Measurements from ENCODE around the gene CRIM1.

The CRIM1 gene

DNA sequence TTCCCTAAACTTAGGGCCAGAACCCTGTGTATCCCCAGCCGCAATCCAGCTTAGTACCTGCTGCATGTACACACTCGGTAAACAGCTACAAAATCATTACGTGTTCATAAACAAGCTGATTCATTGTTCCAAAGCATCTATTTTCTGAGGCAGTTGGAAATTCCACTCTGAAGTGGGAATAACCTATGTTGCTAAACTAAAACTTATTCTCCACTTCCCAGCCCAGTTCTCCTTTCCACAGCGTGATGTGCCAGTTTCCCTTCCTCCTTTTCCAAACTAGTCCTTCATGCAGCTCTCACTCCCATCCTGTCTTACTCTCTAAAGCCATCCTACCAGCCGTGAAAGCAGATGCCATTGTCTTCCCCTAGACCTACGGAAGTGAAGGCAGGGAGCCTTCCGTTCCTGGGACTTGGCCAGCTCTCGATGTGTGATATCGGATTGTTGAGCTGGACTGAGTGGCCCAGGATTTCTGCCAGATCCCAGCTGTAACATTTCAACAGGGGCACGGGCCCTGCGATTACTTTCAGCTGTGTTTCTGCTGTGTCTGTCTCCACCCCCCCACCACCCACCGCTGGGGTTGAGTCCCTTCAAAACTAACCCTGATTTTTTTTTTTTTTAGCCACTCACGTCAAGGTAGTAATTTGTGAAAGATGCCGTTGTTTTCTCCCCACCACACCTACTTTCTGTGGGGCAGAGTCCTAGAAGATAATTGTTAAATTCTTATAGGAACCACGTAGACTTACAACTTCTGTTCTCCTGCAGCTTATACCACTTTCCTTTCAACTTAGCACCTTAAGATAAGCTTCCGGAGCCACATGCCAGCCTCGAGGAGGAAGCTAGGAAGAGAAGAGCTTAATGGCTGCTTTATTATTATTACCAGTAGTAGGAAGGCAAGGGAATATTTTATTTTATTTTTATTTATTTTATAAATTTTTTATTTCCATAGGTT is 100.9 kb downstream of the CRIM1 start:
- peak; percentile 79 for DNase-seq

DNA sequence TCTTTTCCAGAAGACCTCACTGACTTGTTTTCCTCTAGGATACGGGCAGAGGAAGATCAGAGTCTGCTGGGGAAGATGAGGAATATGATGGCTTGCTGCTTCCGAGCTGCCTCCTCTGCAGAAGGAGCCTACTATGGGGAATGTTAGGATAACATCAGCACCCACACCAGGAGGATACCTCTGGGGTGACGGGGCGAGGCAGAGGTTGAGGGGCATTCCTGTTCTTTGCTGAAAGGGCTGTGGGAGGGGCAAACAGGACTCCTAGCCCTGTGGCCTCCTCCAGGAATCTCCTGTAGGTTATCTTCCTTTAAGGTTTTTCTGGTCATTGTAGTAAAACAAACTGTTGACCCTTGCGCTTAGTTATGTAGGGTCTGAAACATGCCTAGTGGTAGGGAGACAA is 102.5 kb downstream of the CRIM1 start:
- DNase-seq = no peak

DNA sequence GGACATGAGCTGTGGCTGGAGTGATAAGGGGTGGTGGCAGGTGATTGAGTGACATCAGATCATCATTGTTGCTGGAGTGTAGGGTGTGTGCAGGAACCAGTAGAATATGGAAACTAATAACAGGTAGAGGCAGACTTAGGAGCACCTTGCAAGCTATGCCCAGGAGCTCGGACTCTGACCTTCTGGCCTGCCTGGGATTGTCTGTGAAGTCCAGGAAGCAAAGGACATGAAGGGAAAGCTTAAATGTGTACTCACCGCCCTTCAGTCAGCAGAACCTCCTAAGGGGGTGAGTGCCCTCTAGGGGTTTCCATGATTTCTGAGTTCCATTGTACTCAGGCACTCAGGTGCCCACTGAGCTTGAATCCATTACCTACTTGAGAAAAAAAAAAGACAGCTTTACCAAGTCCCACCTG is 104.2 kb downstream of the CRIM1 start:
- no peak for DNase-seq

DNA sequence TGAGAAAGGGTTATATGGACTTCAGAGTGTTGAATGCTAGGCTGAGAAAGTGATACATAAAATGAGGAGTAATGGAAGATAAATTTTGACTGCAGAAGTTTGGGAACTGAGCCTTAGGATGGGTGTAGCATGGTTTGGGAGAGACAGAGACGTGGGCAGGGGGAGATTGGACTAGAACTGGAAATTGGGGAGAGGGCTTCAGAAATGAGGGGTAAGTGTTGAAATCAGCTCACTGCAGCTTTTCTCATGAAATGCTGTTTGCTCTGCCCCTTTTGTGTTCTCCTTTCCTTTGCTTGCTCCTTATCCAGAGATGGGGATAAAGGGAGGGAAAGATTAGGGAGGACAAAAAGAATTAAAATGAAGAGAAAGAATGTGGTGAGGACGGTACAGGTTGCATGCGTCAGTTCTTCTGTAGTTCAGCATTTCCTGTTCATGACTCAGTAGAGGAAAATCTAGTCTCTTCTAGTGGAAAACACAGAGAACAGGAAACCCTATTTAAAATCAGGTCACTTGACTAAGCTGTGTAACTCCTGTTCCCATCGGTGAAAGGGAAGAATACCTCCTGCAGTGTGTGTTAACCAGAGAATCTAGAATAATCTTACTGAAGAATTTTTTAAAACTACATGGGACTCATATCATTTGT is 105.6 kb downstream of the CRIM1 start:
- DNase-seq = peak; percentile 90

DNA sequence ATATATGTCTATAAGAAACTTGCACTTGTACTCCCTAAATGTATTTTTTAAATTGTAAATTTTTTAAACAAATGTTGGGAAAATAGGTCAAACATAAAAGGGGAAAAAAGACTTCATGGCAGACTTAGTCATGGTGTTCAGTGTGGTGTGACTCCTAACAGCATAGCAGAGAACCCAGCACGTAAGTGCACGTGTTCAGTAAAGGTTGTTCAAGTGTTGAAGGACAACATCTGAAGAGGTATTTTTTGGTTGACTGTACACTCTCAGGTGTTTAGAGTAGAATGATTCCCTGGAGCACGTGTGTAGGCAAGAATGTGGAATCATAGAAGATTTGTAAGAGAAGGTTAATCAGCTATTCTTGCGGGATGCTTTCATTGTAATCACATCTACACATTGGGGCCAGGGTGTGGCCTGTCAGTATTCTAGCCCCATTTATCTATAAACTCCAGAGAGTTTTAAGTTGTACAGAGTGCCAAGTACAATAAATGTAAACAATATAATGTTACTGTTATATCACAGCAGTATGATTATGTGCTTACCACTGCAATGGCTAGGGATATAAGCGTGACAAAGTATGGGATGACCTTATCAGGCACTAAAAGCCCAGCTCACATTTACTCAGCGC is 106.8 kb downstream of the CRIM1 start:
- no peak for DNase-seq

DNA sequence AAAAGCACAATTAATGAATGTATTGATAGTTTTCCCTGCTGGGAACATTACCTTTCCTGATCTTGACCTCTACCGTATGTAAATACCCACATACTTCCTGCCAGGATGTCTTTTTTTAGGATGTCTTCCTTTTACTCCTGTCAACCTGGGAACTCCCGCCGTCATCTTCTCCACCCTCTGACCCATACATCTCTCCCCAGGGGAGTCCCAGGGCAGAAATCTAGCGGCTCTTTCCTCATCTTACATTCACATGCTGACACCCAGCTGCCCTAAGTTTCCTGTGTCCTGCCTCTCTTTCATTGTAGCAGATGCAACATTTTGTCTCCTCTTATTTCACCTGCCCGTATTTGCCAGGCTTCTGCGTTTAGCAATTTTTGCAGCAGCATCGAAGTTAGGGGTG is 107.8 kb downstream of the CRIM1 start:
- no peak for DNase-seq

DNA sequence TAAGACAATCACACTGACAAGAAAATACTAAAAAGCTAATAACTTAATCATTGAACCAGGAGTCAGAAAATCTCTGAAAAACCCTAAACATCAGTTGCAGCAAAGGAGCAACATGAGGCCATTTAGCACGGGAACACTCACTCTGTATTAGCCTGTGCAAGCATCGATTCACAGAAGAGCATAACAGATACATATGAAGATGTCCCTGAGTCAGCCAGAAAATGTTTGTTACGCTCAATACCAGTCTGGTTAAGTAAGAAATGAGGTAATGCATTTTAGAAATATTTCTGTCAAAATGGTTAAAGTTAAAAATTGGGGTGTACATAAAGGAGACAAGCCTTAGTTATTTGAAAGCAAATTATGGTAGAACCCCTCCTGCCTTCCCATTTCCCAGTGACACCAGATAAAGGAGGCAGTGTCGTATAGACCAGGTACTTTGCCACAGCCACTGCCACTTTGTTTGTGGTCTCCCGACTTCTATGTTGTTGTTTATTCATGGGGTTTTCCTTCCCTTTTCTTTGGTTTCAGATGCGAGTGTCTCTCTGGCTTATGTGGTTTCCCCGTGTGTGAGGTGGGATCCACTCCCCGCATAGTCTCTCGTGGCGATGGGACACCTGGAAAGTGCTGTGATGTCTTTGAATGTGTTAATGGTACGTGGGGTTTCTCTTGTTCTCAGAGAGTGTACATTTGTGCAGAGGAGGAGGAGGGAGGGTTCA is 108.6 kb downstream of the CRIM1 start:
- DNase-seq = no peak

DNA sequence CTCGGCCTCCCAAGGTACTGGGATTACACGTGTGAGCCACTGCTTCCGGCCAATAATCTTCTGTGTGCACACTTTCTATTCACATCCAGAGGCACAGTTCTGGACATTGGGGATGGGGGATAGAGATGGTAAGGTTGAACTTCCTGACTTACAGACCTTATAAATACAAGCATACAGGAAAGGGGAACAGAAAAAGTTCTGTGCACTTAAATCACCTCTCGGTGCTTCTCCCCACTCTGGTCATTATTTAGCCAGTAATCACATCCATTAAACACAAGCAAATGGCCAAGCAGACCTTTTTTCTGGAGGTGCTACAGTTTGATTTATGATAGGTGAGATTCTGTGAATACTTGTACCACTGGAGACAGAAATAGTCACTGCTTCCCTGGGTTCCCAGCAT is 110.6 kb downstream of the CRIM1 start:
- no peak for DNase-seq

DNA sequence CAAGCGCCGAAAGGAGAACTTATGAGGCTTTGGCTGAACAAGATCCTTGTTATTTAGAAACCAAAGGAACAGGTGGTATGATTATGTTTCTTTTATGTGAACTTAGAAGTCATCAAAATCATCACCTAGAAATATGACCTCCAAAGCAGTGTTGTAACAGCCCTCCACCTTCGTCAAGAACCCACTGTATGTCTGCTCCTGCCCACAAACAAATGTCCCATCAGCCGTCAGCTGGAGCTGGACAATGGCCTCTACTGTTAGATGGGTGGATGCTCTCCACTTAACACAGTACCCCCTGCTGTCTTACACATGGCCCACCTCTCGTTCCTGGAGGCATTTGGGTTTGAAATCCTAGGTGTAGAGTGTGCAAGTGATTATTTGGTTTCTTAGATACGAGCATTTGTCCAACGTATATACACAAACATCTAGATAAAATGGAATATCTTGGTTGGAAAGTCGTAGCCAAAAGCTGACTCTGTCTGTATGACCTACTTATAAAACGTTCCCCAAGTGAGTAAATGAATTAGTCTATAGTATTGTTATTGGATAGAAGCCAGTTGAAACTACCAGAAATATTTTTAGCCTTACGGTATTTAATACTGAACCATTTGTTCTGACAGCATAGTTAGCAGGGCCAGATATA is 113.0 kb downstream of the CRIM1 start:
- peak; percentile 80 for DNase-seq

DNA sequence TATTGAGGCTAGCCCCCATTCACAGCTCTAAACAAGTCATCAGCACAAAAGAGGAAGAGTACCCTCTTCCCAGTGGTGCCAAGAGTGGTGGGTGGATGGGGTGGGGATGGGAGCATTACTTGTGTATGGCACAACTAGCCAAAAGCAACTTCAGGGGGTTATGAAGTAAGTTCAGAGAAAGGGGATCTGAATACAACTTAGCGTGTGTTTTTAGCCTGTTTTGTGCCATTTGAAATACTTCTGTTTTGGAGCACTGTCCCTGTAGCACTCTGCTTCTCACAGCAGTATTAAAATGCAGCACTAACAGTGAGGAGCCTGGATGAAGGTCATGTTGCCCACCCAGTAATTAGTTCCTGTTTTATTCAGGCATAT is 113.5 kb downstream of the CRIM1 start:
- DNase-seq = no peak

DNA sequence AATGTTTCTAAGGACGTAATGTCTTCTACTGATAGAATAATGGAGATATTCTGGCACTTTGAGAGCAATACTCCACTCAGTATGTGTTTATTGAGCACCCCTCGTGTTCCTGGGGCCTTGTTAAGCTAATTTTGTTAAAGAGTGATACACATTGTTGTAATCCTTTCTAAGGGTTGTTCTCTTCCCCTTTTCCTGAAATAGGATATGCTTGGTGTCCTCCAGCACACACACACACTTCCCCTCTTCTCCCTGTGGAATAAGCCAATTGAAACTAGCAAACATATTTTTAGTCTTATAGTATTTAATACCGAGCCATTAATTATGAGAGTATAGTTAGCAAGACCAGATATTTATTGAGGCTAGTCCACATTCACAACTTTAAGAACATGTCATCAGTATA is 114.1 kb downstream of the CRIM1 start:
- DNase-seq = no peak

DNA sequence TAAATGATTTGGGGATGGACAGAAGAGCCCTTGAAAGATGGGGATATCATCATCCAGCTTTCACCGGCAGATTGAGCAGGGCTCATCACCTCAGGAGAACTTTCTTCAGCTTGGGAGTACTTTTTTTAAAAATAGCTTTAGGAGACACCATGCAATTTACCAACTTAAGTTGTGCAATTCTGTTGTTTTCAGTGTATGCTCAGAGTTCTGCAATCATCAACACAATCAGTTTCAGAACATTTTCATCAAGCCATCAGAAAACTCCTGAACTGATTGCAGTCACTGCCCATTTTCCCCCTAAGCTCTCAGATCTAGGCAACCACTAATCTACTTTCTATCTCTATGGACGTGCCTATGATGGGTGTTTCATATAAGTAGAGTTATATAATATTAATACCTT is 117.7 kb downstream of the CRIM1 start:
- no peak for DNase-seq

DNA sequence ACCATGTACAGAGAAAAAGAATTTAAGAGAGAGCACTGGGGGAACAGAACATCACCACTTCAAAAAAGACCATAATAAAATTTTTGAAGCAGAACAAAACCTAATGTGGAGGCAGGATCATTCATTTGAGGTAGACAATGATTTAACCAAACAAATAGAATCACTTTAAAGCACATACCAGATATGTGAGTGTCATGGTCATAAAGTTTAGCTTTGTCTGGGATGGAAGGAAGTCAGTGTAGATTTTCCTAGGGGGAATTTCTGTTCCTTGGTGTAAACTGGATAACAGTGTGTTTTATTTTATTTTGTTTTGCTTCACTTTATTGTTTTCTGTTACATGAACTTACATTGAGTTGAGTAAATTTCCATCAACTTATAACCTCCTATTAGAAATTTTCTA is 120.8 kb downstream of the CRIM1 start:
- peak; percentile 32 for DNase-seq

DNA sequence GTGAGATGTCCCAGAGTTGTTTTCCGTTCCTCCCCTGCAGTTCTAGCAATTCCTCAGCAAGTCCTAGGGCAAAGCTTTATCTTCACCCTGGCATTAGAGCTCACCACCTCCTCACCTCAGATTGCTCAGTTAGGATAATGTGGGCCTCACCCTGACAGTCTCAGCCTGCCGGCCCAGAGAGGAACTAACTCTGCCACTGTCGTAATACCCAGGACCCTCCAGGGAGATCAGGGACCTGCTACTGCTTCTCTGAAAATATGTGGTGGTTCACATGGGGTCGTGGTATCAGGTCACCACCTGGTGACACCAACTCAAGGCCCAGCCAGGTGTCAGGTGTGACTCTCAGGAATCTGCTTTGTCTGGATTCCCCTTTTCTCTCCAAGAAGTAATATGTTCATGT is 121.7 kb downstream of the CRIM1 start:
- no peak for DNase-seq

DNA sequence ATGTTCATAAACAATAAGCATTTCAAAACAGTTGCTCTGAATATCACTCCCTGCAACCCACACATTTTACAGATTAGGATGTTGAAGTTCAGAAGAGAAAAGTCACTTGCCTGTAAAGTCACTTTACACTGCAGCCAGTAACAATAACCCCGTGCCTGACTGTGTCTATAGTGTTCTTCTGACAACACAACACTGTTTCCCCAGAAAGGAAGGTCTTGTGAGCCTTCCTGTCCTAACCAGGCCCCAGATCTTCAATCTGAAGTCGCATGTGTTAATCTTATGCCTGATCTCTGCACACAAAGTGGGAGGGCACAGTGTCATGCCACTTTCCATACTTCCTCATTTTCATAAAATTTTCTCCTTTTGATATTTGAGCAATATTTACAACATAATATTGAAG is 122.2 kb downstream of the CRIM1 start:
- DNase-seq = no peak

DNA sequence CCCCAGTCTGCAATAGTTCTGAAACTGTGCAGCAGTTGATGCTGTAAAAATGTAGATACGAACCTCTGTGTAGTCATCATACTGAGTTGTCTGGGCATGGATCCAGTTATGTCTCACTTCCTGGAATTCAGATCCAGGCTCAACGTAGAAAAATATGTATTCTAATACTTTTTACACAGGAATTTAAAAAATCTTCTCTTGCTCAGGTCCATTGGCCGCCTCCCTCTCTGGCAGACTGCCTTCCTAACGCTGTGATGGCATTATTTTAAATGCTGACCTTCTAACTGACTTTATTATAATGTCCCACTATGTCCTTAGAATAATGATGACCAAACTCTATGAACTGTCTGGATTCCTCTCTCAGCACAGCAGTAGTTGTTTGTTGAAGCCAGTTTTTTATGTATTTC is 122.8 kb downstream of the CRIM1 start:
- peak; percentile 88 for DNase-seq

DNA sequence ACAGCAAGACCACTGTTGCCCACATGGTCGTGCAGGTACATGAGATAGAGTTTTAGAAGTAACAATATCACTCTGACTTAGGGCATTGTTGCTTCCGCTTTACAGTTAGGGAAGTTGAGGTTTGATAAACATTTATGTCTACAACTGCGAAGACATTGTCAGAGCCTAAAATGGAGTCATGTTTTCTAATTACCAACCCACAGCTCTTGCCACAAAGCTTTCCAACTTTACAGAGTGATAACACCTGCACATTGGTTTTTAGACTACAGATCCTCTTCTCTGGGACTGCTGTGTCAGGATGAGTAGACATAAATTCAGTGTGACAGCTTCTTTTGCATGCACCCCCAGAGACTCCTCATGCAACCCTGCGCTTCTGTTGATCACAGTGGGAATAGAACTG is 123.4 kb downstream of the CRIM1 start:
- DNase-seq = no peak

DNA sequence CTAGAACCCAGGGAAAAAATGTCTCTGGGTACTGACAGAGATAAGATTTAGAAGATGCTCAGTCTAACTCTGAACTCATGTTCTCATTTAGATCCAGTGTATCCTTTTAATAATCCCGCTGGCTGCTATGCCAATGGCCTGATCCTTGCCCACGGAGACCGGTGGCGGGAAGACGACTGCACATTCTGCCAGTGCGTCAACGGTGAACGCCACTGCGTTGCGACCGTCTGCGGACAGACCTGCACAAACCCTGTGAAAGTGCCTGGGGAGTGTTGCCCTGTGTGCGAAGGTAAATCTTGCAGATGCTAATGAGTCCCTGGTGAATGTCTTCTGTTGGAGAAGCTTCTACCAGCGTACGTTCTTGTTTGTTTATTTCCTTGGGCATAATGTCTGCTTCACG is 123.8 kb downstream of the CRIM1 start:
- DNase-seq = no peak

DNA sequence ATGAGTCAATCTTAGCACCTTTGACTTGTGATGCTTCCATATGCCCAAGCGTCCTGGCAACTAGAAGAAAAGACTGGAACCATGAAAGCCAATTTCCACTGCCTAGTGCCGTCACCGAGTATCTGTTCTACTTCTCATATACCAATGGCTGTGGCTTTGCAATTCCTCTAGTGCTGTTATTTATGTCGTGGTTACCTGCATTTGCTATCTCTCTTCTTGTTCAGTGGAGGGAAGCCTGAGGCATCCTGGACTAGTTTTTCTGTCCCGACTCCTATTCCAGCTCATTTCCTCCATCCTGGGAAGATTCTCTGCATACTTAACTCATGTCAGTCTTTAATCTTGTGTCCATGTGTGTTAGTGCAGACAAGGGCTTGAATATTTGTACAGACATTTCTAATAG is 124.5 kb downstream of the CRIM1 start:
- peak; percentile 40 for DNase-seq

DNA sequence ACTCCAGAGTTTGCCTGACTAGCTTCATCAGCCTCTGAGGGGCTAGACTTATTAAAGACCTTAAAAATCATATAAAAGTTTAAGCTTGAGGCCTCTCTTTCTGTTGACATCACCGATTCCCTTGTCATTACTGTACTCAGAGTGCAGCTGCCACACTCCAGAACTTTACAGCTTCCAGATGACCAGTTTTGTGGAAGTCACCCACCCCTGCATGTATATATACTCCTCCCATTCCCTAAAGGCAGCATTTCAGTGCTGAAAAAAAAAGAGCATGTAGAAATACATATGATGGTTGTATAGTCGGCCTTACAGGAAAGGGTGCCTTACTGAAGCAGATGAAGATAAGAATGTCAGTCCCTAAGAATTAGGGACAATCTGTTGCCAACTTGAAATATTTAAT is 125.1 kb downstream of the CRIM1 start:
- peak; percentile 40 for DNase-seq

DNA sequence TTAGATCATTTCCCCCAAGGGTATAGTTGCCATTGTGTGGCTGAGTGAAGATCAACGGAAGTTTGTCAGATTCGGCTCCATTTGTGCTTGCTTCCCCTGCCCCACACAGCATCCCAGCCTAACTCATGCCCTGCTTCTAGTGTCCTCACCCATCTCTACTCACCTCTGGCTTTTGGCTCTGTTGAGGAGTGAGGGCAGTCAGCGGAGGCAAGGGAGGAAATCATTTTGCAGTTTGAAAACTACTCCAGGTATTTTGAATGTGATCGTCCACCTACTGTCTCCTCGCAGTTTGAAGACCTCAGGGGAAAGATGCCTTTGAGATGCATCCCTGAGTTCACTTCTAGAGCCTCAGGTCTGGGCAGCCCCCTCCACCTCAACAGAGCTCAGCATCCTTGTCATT is 126.1 kb downstream of the CRIM1 start:
- DNase-seq = no peak

DNA sequence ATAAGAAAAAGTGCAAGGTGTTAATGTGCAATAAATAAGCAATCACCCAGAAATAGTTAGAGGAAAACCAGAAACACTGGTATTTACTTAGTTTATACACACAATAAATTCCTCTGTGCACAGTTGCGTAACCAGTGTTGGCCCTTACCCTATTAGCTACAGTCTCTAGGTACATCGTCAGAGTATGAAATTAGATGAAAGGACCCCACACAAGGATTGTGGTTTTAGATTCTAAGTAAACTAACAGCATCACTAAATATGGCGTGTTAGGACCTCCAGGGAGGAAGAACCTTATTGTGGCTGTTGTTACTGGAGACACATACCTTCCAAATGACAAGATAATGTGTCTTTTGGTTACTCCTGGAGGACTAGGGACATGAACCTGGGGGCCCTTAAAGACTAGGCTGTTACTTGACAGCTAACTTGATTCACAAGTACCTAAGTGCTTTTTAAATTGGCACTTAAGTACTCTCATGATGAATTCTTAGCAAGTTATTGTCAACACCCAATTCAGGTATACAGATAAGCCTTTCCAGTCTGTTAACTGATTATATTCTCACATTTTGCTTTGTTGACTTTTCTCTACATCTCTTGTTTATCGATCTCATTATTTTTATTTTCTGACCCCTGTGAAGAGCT is 127.1 kb downstream of the CRIM1 start:
- peak; percentile 78 for DNase-seq
